HEK293T (cell line): ENCODE results near the gene OTUD7B.

Experiments
- FOXM1 ChIP-seq: fragments of 450-650 bp; IDR thresholded peaks from 2 replicates; pipeline ENCODE4 v1.6.1; 2017; ENCODE audit warnings: mild to moderate bottlenecking, borderline replicate concordance
- TF ChIP-seq, protein P1 (sequence below): fragments of 450-650 bp; IDR thresholded peaks from 2 replicates; pipeline ENCODE4 v1.6.1; 2016

DNA sequence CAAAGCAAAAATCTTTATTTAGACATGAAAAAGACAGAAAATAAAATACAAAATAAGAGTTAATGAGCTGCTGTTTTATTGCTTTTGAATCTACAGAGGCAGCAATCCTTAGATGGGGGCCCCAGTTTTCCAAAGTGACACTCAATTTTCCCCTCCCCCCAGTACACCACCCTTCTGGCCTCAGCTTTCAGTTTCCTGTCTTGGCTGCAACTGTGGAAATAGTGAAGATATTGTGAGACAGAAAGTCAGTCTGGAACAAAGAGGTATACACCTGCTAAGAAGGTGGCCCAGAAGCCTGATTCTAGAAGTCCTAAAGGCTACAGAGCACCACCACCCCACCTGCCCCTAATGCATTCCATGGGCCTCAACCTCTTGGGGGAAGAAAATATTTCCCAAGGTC is 72.8 kb downstream of the OTUD7B start:
- TF ChIP-seq, protein P1, sequence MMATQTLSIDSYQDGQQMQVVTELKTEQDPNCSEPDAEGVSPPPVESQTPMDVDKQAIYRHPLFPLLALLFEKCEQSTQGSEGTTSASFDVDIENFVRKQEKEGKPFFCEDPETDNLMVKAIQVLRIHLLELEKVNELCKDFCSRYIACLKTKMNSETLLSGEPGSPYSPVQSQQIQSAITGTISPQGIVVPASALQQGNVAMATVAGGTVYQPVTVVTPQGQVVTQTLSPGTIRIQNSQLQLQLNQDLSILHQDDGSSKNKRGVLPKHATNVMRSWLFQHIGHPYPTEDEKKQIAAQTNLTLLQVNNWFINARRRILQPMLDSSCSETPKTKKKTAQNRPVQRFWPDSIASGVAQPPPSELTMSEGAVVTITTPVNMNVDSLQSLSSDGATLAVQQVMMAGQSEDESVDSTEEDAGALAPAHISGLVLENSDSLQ, result no peak
- TF ChIP-seq FOXM1, result no peak
